GM12801 (cell line): ENCODE results near the gene RPL7L1.

Experiments used
- TF ChIP-seq, protein P1 (sequence below): IDR thresholded peaks from one replicate; pipeline ENCODE4 v1.5.1; 2011; ENCODE audit warnings: control low read depth; ENCODE audit not compliant: insufficient read length; ENCODE audit errors: extremely low read depth

RPL7L1 gene

DNA sequence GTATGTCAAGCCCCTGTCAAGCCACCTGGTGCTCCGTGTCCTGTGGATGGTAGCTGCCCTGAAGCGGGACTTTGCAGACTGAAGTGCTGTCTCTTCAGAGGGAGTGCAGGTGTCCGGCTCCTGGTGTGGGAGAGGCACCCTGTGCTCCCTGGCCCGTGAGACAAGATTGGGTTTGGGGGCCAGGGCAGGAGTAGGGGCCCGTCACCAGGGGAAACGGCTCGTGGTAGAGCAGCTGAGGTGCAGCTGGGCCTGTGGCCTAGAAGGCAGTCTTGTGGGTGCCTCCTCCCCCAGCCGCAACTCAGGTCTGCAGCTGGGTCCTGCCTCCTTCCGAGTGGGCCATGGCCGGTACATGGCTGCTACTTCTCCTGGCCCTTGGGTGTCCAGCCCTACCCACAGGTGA lies 36.3 kb downstream of the RPL7L1 start, which contains the start of gene PTCRA:
Gene PTCRA, plus strand, starts transcription at position 322 of the 400 bp plus-strand sequence. Its CDS starts 17 bp downstream, at position 339.
- TF ChIP-seq, protein P1, sequence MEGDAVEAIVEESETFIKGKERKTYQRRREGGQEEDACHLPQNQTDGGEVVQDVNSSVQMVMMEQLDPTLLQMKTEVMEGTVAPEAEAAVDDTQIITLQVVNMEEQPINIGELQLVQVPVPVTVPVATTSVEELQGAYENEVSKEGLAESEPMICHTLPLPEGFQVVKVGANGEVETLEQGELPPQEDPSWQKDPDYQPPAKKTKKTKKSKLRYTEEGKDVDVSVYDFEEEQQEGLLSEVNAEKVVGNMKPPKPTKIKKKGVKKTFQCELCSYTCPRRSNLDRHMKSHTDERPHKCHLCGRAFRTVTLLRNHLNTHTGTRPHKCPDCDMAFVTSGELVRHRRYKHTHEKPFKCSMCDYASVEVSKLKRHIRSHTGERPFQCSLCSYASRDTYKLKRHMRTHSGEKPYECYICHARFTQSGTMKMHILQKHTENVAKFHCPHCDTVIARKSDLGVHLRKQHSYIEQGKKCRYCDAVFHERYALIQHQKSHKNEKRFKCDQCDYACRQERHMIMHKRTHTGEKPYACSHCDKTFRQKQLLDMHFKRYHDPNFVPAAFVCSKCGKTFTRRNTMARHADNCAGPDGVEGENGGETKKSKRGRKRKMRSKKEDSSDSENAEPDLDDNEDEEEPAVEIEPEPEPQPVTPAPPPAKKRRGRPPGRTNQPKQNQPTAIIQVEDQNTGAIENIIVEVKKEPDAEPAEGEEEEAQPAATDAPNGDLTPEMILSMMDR = no peak

DNA sequence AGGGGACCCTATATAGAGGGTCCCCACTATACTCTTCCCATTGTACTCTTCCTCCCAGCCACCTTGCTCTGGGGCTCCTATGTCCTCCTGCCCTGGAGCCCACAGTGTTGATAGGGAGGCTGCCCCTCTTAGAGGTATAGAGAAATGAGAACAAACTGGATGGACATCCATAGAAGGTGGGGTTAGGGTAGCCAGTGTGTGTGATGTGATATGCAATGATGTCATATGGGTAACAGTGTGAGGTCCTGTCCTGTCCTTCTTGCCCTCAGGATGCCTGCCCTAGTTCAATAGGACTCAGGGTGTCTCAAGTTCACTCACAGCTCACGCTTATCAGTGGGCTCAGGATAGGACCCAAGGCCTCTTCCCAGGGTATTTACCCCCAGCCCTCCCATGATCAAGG lies 36.9 kb downstream of the RPL7L1 start:
- TF ChIP-seq, protein P1 = no peak

DNA sequence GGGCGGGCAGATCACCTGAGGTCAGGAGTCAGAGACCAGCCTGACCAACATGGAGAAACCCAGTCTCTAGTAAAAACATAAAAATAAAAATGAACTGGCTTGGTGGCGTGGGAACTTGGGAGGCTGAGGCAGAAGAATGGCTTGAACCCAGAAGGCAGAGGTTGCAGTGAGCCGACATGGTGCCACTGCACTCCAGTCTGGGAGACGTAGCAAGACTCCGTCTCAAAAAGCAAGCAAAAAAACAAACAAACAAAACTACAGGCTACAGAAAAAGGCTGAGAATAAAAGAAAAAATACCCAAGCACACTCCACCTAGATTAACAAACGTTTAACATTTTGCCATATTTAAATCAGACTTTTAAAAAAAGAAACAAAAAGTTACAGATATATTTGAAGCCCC lies 42.4 kb downstream of the RPL7L1 start:
- TF ChIP-seq, protein P1 = no peak

DNA sequence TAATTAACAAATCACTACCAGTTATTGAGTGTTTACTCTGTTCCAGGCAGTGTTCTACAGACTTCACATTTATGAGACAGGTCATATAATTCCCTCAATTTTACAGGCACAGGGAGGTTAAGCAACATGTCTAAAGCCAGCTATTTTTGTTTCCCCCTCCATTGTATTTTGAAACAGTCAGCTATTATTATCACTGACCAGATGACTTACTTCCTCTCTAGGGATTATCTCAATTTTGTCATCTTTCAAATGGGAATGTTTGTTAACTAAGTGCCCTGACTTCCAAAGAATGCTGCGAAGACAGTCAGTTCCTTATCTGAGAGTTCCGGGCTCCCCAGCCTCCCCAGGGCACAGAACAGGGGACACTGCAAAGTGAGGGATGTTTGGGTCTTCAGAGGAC lies 44.2 kb downstream of the RPL7L1 start:
- TF ChIP-seq, protein P1 = no peak

DNA sequence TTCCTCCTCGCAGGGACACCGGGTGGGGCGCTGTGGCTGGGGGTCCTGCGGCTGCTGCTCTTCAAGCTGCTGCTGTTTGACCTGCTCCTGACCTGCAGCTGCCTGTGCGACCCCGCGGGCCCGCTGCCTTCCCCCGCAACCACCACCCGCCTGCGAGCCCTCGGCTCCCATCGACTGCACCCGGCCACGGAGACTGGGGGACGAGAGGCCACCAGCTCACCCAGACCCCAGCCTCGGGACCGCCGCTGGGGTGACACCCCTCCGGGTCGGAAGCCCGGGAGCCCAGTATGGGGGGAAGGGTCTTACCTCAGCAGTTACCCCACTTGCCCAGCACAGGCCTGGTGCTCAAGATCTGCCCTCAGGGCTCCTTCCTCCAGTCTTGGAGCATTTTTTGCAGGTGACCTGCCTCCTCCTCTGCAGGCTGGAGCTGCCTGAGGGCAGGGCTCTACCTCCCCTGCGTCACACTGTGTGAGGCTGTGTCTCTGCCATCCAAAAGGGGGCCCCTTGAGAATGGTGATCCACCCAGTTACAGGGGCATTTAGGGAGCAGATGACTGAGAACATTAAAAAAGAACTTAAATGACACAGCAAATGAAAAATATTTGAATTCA lies 45.9 kb downstream of the RPL7L1 start:
- TF ChIP-seq, protein P1 = no peak

DNA sequence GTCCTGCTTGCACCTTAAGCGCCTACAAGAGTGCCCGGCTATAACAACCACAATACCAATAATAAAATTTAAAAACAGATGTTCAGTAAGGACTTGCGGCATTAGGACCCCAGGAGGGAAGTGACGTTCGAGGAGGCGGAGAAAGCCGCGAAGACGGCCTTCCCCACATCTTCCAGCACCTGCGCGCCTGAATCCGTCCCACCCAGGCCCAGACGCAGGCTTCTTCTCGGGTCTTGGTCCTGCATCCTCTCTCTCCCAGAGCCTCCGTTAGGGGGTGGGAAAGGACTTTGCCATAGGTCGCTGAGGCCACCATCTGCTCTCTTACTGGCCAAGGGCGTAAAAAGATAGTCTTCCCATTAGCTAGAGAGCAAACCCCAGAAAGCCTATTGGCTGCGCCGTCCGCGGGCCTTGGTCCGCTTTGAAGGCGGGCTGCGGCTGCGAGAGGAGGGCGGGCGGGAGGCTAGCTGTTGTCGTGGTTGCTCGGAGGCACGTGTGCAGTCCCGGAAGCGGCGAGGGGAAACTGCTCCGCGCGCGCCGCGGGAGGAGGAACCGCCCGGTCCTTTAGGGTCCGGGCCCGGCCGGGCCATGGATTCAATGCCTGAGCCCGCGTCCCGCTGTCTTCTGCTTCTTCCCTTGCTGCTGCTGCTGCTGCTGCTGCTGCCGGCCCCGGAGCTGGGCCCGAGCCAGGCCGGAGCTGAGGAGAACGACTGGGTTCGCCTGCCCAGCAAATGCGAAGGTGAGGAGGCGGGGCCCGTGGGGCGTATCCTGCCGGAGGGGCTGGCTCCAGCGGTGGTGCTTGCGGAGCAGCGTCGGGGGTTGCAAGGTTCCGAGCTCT lies 49.8 kb downstream of the RPL7L1 start, which contains the start of gene CNPY3:
Gene CNPY3, plus strand, starts transcription at position 495 of the 835 bp plus-strand sequence. Its CDS starts 91 bp downstream, at position 586.
- TF ChIP-seq, protein P1 = no peak

DNA sequence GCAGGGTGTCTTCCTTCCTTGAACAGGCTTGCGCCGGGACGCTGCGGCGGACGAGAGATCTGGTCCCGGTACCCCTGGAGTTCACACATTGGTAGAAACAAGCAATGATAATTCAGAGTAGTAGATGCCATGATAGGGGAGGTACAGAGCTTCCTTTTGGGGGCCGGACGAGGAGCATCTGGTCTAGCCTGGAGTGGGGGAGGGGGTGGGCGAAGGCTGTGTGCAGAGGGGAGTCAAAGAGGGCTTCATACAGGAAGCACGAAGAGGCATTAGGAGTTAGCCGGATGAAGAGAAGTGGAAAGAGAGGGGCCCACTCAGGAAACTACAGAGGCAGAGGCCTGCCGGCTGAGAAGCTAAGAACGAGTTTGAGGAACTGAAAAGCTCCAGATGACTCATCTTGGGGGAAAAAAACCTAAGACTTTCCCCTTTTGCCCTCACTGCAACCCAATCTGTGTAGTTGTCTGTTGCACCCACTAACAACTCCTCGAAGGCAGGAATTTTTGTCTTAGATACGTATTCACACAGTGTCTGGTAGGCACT lies 50.5 kb downstream of the RPL7L1 start:
- TF ChIP-seq, protein P1 = no peak
